HepG2 (cell line): Measurements from ENCODE around the gene DNAJC4. TPM values are rescaled to one million over a fixed set of nuclear protein-coding genes. Genes with fewer than 3 reads are reported as not detected.

Experiments
- CREB1 ChIP-seq, 2 experiments: fragments of 450-650 bp in 1 of 2; IDR thresholded peaks; 2 replicates each; pipeline ENCODE4 v1.6.1; 2016 to 2017; ENCODE audit warnings: control low read depth in 1 of 2, mild to moderate bottlenecking in 1 of 2, missing compliant biosample characterization in 1 of 2, missing genetic modification characterization in 1 of 2
- DNMT3B ChIP-seq: conservative IDR thresholded peaks from 2 replicates; pipeline ENCODE4 v1.6.1; 2016; ENCODE audit warnings: missing biosample characterization, control low read depth
- DPF2 ChIP-seq: sonication (generic); formaldehyde crosslinking; IDR thresholded peaks from 2 replicates; pipeline ENCODE4 v1.4.0; 2020; ENCODE audit warnings: mild to moderate bottlenecking, low read depth, missing genetic modification reagents, borderline replicate concordance
- GATAD2A ChIP-seq: IDR thresholded peaks from 2 replicates; pipeline ENCODE4 v1.6.1; 2016
- IRF2 ChIP-seq: IDR thresholded peaks from 2 replicates; pipeline ENCODE4 v1.6.1; 2018; ENCODE audit warnings: missing genetic modification reagents, missing compliant biosample characterization
- KAT2B ChIP-seq: fragments of 150-350 bp; IDR thresholded peaks from 2 replicates; pipeline ENCODE4 v1.6.1; 2014; ENCODE audit warnings: low read depth, low read length, borderline replicate concordance
- SNAI1 ChIP-seq: sonication (generic); formaldehyde crosslinking; IDR thresholded peaks from 2 replicates; pipeline ENCODE4 v1.5.0; 2020; ENCODE audit warnings: mild to moderate bottlenecking, missing genetic modification reagents, borderline replicate concordance
- SP5 ChIP-seq: IDR thresholded peaks from 2 replicates; pipeline ENCODE4 v1.6.1; 2016; ENCODE audit warnings: low read depth, borderline replicate concordance
- ZNF589 ChIP-seq: sonication (generic); formaldehyde crosslinking; conservative IDR thresholded peaks from 2 replicates; pipeline ENCODE4 v1.8.0; 2022; ENCODE audit warnings: mild to moderate bottlenecking, moderate library complexity, missing genetic modification reagents
- ZNF607 ChIP-seq: sonication (generic); formaldehyde crosslinking; IDR thresholded peaks from 2 replicates; pipeline ENCODE4 v1.5.1; 2020; ENCODE audit warnings: missing genetic modification reagents, mild to moderate bottlenecking, borderline replicate concordance
- polyA plus RNA-seq, 8 experiments: library from polyadenylated mRNA; depleted of rRNA in 3 of 8; stranded (reverse) in 7 of 8; unstranded in 1 of 8; fragments of >200 nt; fragmentation: Illumina TruSeq in 4 of 8; extraction: Trizol in 4 of 8; gene quantifications; 2 replicates each; pipeline versions ENCODE4 v1.2.1 to v1.2.3, GENCODE V29; 2011 to 2016; ENCODE audit warnings: low read depth in 4 of 8, missing spikeins in 1 of 8, mixed read lengths in 1 of 8; ENCODE audit not compliant: insufficient read depth in 1 of 8
- total RNA-seq, 5 experiments: library from RNA; depleted of rRNA; stranded (reverse); fragments of >200 nt; fragmentation: Illumina TruSeq; extraction: Trizol; gene quantifications; 2 replicates each; pipeline ENCODE4 v1.2.3, GENCODE V29; 2016; ENCODE audit warnings: low read depth in 1 of 5
- TF ChIP-seq, protein P1 (sequence below): sonication (generic); formaldehyde crosslinking; IDR thresholded peaks from 2 replicates; pipeline ENCODE4 v1.5.1; 2020; ENCODE audit warnings: mild to moderate bottlenecking, missing genetic modification reagents, moderate library complexity
- TF ChIP-seq, protein P2 (sequence below): sonication (generic); formaldehyde crosslinking; IDR thresholded peaks from 2 replicates; pipeline ENCODE4 v1.5.0; 2020; ENCODE audit warnings: mild to moderate bottlenecking, missing genetic modification reagents
- TF ChIP-seq, protein P3 (sequence below): sonication (generic); formaldehyde crosslinking; IDR thresholded peaks from 2 replicates; pipeline ENCODE4 v1.4.0; 2020; ENCODE audit warnings: missing genetic modification reagents
- TF ChIP-seq, protein P4 (sequence below): sonication (generic); formaldehyde crosslinking; IDR thresholded peaks from 2 replicates; pipeline ENCODE4 v1.4.0; 2020; ENCODE audit warnings: mild to moderate bottlenecking, missing genetic modification reagents, borderline replicate concordance
- TF ChIP-seq, protein P5 (sequence below): sonication (generic); formaldehyde crosslinking; IDR thresholded peaks from 2 replicates; pipeline ENCODE4 v1.4.0; 2020; ENCODE audit warnings: missing genetic modification reagents

DNAJC4 gene
- total and polyA plus RNA-seq, 2 of the 13 experiments (the other 11 are each of a cell fraction or from before 2014, with no cell fraction given): 10.3 to 60.8 TPM

DNA sequence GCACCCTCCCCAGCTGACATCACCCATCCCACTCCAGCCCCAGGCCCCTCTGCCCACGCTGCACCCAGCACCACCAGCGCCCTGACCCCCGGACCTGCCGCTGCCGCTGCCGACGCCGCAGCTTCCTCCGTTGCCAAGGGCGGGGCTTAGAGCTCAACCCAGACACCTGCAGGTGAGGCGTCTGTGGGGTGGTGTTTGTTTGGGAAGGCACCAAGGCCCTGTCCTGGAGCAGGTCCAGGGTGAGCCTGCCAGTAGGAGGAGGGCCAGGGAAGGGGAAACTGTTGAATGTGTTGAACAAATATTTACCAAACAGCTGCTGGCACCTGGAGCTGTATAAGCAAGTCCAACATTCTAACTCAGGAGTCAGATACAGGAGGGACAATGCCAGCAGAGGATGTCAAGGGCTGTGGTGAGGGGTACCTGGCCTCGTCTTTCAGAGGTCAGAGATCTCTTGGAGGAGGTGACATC, 7.2 kb downstream of the DNAJC4 start (continued):
- TF ChIP-seq, protein P1, sequence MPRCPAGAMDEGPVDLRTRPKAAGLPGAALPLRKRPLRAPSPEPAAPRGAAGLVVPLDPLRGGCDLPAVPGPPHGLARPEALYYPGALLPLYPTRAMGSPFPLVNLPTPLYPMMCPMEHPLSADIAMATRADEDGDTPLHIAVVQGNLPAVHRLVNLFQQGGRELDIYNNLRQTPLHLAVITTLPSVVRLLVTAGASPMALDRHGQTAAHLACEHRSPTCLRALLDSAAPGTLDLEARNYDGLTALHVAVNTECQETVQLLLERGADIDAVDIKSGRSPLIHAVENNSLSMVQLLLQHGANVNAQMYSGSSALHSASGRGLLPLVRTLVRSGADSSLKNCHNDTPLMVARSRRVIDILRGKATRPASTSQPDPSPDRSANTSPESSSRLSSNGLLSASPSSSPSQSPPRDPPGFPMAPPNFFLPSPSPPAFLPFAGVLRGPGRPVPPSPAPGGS (CRISPR knock-in tag): no peak
- TF ChIP-seq, protein P2, sequence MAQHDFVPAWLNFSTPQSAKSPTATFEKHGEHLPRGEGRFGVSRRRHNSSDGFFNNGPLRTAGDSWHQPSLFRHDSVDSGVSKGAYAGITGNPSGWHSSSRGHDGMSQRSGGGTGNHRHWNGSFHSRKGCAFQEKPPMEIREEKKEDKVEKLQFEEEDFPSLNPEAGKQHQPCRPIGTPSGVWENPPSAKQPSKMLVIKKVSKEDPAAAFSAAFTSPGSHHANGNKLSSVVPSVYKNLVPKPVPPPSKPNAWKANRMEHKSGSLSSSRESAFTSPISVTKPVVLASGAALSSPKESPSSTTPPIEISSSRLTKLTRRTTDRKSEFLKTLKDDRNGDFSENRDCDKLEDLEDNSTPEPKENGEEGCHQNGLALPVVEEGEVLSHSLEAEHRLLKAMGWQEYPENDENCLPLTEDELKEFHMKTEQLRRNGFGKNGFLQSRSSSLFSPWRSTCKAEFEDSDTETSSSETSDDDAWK (CRISPR knock-in tag): no peak
- TF ChIP-seq, protein P3, sequence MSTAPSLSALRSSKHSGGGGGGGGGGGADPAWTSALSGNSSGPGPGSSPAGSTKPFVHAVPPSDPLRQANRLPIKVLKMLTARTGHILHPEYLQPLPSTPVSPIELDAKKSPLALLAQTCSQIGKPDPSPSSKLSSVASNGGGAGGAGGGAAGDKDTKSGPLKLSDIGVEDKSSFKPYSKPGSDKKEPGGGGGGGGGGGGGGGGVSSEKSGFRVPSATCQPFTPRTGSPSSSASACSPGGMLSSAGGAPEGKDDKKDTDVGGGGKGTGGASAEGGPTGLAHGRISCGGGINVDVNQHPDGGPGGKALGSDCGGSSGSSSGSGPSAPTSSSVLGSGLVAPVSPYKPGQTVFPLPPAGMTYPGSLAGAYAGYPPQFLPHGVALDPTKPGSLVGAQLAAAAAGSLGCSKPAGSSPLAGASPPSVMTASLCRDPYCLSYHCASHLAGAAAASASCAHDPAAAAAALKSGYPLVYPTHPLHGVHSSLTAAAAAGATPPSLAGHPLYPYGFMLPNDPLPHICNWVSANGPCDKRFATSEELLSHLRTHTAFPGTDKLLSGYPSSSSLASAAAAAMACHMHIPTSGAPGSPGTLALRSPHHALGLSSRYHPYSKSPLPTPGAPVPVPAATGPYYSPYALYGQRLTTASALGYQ: no peak
- TF ChIP-seq IRF2: peak; percentile 54; the same call in 1 of the 2 replicates
- no peak for TF ChIP-seq ZNF607
- TF ChIP-seq, protein P4, sequence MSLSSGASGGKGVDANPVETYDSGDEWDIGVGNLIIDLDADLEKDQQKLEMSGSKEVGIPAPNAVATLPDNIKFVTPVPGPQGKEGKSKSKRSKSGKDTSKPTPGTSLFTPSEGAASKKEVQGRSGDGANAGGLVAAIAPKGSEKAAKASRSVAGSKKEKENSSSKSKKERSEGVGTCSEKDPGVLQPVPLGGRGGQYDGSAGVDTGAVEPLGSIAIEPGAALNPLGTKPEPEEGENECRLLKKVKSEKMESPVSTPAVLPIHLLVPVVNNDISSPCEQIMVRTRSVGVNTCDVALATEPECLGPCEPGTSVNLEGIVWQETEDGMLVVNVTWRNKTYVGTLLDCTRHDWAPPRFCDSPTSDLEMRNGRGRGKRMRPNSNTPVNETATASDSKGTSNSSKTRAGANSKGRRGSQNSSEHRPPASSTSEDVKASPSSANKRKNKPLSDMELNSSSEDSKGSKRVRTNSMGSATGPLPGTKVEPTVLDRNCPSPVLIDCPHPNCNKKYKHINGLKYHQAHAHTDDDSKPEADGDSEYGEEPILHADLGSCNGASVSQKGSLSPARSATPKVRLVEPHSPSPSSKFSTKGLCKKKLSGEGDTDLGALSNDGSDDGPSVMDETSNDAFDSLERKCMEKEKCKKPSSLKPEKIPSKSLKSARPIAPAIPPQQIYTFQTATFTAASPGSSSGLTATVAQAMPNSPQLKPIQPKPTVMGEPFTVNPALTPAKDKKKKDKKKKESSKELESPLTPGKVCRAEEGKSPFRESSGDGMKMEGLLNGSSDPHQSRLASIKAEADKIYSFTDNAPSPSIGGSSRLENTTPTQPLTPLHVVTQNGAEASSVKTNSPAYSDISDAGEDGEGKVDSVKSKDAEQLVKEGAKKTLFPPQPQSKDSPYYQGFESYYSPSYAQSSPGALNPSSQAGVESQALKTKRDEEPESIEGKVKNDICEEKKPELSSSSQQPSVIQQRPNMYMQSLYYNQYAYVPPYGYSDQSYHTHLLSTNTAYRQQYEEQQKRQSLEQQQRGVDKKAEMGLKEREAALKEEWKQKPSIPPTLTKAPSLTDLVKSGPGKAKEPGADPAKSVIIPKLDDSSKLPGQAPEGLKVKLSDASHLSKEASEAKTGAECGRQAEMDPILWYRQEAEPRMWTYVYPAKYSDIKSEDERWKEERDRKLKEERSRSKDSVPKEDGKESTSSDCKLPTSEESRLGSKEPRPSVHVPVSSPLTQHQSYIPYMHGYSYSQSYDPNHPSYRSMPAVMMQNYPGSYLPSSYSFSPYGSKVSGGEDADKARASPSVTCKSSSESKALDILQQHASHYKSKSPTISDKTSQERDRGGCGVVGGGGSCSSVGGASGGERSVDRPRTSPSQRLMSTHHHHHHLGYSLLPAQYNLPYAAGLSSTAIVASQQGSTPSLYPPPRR (CRISPR knock-in tag): peak; percentile 89
- TF ChIP-seq CREB1 (IDR thresholded peaks at IDR 0.05): no peak
- TF ChIP-seq CREB1 (CRISPR knock-in tag; IDR thresholded peaks at IDR 0.05): no peak
- TF ChIP-seq, protein P5, sequence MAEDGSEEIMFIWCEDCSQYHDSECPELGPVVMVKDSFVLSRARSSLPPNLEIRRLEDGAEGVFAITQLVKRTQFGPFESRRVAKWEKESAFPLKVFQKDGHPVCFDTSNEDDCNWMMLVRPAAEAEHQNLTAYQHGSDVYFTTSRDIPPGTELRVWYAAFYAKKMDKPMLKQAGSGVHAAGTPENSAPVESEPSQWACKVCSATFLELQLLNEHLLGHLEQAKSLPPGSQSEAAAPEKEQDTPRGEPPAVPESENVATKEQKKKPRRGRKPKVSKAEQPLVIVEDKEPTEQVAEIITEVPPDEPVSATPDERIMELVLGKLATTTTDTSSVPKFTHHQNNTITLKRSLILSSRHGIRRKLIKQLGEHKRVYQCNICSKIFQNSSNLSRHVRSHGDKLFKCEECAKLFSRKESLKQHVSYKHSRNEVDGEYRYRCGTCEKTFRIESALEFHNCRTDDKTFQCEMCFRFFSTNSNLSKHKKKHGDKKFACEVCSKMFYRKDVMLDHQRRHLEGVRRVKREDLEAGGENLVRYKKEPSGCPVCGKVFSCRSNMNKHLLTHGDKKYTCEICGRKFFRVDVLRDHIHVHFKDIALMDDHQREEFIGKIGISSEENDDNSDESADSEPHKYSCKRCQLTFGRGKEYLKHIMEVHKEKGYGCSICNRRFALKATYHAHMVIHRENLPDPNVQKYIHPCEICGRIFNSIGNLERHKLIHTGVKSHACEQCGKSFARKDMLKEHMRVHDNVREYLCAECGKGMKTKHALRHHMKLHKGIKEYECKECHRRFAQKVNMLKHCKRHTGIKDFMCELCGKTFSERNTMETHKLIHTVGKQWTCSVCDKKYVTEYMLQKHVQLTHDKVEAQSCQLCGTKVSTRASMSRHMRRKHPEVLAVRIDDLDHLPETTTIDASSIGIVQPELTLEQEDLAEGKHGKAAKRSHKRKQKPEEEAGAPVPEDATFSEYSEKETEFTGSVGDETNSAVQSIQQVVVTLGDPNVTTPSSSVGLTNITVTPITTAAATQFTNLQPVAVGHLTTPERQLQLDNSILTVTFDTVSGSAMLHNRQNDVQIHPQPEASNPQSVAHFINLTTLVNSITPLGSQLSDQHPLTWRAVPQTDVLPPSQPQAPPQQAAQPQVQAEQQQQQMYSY (CRISPR knock-in tag): no peak
- no peak for TF ChIP-seq DNMT3B
- TF ChIP-seq ZNF589 (CRISPR knock-in tag): peak; percentile 52; the same call in 1 of the 2 replicates
- peak; percentile 83 for TF ChIP-seq GATAD2A
- TF ChIP-seq SP5 (CRISPR knock-in tag): peak; percentile 95
- TF ChIP-seq SNAI1 (CRISPR knock-in tag): no peak
- no peak for TF ChIP-seq KAT2B
- no peak for TF ChIP-seq DPF2 (CRISPR knock-in tag)
